HG03196 (cell line): ENCODE results near the gene SRXN1.

Experiments
- ATAC-seq: cut with Tn5 transposase; IDR thresholded peaks from one replicate; pipeline ENCODE4 v1.9.1; 2021; ENCODE audit not compliant: unreplicated experiment

The SRXN1 gene

DNA sequence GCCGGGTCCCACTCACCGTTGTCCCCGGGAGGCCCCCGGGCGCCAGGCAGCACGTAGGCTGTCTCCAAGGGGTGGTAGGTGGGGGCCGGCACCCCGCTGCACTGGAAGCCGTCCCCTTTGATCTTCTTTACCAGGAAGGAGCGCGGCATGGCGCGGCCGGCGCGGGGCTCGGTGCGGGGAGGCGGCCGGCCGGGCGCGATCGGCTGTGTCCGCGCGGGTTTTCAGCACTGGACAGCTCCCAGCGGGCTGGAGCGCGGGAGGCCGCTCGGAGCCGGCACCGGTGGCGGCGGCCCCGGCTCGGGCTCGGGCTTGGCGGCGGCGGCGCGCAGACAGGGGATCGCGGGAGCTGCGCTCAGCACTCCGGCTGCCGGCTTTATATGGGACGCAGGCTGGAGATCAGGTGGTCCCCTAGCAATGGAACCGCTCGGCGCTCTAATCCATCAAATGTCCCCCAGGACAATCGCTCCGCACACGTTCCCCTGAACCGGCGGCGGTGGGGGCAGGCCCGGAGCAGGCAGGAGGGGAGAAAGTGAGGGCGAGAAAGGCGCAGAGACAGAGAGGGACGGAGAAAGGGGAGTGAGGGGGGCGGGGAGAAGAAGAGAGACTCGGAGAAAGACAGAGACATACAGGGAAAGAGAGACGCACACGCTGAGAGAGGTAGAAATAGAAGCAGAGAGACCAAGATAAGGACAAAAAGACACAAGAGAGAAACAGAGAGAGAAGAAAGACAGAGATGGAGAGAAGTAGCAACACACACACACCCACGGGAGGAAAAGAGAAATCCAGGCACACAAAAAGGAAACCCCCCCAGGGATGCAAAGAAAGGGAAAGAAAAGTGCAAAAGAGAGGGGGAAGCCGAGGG, 22.7 kb upstream of the SRXN1 start, which contains the start of gene SCRT2:
Gene SCRT2 (minus strand): TSS at position 350 of the 862 bp plus-strand sequence. CDS start 201 bp downstream, at position 149.
- no peak for ATAC-seq

DNA sequence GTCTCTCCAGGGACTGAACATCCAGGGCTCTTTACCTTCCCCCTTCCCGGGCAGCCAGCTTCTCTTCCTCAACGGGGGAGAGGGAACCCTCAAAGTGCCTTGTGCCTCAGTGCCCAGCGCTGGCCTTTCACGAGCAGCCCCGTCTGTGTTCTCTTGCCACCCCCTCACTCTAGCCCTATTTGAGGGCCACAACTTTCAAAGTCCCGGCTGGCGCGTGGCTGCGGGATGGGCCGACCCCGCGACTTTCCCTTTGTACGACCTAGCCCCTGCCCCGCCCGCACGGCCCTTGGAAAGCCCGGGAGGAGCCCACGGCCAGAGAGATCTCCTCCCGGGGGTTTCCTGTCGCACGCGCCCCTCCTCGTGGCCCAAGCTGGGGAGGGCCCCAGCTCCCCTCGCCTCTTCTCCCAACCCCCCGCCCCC, 22.0 kb upstream of the SRXN1 start:
- ATAC-seq, result no peak

DNA sequence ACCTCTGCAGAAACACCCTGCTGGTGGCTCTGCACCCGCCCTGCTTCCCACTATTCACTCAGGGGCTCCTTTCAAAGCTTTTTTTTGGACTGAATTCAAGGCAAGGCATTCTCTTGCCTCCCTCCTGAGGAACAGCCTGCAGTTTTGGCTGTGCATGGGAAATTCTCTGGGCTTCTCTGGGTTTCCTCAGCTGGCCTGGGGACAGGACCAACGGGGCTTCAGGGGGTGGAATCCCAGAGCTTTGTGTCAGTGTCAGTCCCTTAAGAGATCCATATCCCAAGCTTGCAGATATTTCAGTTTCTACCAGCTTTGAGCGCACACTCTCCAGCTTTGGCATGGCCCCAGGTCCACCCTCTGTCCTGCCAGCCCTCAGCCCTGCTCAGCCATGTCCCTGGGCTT, 20.6 kb upstream of the SRXN1 start:
- no peak for ATAC-seq

DNA sequence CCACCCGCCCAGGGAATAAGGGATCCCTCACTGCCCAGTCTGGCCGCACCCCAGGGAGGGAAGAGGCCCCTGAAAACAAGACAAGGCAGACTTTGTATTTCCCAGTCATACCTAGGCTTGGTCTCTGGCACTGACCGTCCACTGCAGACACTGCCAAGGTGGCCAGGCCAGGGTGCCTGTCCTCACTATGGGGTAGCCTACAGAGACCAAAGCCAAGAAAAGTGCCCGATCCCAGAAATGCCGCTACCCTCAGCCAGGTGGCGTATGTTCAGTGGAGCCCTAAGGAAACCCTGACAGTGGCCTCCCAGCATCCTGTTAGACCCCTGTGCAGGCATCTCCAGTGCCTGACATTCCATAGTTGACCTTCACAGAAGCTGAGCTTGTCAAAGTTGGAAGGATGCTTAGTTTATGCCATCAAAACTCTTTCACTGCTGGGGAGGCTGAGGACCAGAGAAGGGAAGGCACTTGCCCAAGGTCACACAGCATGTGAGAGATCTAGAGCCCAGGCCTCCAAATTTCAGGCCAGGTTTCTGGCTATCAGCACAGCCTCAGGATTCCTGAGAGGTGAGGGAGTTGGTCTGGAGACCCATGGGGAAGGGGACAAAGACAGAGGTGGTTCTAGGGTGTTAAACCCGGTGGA, 20.1 kb upstream of the SRXN1 start:
- ATAC-seq, result no peak

DNA sequence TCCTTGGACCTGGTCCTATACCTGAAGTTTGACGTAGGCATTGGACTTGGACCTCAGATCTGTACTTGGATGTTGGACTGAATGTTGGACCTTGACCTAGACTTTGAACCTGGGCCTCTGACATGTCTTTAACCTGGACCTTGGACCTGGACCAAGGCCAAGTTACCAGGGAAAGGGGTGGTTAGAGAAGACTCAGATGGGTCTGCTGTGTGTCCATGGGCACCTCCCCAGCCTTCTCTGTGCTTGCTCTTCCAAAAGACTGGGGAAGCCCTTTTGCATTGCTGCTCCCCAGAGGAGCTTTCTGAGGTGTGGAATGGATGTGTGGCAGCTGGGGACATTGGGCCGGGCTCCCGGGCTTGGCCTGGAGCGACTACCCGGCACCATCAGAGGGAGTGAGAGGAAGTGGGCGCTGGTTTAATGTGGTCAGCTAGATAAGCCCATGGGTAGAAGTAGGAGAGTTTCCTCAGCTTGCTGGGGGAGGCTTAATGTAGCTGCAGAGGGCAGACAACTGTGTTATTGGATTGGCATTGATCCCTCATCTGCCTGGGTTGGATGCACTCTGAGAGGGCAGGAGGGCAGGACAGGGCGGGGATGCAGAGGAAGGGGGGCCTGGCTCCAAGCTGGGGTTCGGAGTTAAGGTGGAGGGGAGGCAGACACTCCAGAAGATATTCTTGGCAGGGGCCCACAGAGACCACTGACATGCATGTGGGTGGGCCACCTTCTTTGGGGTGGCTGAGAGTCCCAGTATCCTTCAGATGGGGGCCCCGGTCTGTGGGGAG, 18.4 kb upstream of the SRXN1 start:
- no peak for ATAC-seq

DNA sequence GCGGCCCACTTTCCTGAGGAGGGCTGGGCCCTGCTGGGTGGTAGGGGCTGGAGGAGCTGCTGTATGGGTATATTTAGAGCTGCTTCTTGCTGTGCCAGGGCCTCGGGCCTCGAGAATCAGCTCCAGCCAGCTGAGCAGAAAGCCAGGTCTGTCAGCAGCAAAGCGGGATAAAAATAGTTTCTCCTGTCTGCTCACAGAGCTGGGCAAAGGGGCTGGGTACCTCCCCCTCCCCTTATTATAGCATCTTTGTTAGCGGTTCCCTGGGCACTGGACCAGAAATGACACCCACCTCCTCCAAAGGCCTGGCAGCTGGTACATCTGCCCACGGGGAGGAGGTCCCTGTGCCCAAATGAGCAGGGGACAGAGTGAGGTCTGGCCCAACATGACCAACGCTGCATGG, 16.6 kb upstream of the SRXN1 start:
- no peak for ATAC-seq

DNA sequence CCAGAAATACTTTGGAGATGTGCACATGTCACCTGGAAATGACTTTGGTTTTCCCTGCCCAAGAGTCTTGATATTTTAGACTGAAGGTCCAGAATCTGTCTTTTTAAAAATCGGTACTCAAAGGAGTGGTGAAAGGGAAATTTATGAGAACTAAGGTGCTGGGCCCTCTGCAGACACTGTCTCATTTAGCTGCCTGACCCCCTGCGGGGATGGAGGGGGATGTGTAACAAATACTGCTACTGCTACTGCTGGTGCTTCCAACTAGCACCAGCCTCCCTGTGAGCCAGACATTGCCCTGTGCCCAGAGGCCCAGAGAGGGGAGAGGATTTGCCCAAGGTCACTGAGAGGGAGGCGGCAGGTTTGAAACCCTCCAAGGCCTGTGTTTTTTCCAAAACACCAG, 15.6 kb upstream of the SRXN1 start:
- ATAC-seq, result no peak

DNA sequence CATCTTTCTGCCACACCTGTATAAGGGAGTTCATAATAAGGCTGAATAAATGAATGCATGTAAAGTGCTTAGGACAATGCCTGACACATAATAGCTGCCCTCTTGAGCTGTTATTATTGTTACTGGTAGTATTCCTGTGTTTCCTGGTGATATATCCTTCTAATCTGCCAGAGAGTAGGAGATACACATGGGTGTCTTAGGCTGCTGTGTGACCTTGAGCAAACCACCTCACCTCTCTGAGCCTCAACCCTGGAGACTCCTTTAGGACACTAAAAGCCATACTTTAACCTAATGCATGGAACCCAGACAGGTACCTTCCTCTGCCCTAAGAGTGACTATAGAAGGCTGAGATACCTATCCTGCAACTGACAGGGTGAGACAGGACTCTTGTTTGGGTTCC, 15.1 kb upstream of the SRXN1 start:
- no peak for ATAC-seq

DNA sequence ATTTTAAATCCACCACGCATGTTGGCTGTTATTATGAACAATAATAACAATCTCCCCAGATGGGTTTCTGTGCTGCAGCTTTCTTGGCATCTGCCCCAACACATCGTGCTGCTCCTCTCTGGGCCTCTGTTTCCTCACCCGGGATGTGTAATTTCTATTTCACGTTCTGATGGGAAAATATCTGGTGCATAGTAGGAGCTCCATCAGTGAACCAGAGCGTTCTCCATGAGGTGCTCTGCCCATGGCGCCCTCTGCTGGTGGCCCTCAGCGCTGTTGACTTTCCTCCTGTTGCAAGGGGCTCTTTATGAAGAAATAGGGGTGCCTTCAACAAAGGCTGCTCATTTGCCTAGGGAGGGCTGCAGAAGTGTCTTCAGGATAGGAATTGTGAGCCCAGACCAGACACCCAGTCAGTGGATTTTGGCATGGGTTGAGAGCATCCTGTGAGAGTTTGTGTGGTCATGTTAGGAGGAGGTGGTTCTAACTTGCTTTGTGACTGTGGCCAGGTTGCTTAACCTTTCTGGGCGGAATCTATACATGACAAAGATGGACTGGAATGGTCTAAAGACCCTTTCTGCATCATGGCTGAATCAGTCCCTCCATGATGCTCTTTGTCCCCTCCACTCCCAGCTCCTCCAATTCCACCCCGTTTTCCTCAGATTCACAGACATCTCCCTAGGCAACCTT, 14.5 kb upstream of the SRXN1 start:
- no peak for ATAC-seq

DNA sequence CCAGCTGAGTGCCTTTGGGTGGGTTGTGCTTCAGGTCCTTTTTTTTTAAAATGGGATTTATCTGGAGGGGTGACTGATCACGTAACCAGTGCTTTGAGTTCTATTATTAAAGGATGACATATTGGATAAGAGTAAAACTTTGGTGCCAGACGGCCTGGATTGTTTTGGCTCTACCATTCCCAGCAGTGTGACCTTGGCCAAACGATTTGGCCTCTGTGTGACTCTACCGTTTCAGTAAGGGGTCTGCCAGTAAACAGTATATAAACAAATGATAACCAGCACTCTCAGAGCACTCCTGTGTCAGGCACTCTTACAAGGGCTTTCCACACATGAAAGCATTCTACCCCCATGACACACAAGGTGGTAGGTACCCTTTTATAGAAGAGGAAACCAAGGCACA, 13.9 kb upstream of the SRXN1 start:
- no peak for ATAC-seq

DNA sequence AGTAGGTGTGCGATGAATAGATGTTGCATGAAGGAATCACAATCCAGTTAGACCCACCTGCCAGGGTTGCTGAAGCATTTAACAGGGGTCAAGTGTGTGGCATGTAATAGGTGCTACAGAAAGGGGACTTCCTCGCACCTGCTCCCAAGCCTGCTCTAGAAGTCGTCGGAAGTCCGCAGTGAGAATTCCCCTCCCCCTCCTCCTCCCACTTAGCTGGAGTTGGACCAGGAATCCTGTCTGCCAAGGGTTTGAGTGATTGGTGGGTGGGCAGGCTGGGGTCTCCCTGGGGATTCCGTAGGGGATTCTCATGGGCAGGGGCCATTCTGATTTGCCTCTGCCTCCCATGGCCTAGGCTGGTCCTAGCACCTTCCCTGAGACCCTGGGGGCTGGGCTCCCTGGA, 12.3 kb upstream of the SRXN1 start:
- ATAC-seq, result no peak

DNA sequence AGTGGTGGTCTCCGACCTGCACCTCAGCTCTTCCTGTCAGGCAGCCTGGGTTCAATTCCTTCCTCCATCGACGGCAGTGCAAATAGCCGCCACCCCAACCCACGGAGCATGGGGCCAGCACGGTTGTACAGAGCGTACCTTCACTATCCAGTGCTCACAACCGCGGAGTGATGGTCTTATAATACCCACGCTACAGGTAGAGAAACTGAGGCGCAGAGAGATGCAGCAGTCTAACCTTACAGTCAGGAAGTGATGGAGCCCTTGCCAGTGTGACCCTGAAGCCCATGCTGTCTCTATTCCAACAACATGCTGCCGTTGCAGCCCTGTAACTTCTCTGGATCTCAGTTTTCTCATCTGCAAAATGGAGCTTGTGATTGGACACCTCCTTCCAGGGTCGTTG, 11.6 kb upstream of the SRXN1 start:
- no peak for ATAC-seq

DNA sequence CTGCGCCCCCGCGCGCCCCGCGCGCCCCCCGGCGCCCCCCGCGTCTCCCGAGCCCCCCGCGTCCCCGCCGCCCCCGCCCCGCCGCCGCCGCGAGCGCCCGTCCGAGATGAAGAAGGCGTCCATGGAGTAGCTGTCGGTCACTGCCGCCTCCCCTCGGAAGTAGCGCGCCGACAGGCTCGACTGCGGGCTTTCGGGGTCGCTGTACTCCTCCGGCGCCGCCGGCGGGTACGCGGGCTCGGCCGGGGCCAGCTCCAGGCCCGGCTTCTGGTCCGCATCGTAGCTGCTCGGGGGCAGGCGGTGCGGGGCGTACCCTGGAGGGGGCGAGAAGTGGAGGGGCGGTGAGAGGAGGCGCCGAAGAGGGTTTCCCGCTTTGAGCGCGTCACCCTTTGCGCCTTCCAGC, 11.2 kb upstream of the SRXN1 start:
- no peak for ATAC-seq

DNA sequence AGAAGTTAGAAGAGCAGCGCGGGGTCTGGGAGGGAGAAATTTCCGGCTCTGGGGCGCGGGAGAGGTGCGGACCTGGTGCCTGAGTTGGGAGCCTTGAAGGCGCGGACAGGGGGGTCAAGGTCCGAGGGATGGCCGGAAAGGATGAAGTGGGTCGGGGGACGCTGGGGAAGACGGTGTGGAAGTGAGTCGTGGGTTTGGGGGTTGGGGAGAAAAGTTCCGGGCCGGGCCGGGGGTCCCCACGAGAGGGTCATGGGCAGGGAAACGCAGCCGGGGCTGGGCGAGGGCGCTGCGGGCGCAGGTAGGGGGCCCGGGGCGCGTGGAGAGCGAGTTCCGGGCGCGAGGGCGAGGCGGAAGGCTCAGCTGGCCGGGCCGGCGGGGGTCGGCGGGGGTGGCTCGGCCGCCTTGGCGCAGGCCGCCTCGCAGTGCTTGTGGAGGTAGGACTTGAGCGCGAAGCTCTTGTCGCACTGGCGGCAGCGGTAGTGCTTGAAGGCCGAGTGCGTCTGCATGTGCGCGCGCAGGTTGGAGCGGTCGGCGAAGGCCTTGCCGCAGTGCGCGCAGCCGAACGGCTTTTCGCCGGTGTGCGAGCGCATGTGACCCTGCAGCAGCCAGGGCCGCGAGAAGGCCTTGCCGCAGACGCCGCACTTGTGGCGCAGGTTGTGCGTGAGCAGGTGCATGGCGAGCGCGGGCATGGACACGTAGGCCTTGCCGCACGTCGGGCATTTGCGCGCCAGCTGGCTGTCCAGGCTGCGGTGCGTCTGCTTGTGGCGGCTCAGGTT, 10.5 kb upstream of the SRXN1 start:
- ATAC-seq, result no peak

DNA sequence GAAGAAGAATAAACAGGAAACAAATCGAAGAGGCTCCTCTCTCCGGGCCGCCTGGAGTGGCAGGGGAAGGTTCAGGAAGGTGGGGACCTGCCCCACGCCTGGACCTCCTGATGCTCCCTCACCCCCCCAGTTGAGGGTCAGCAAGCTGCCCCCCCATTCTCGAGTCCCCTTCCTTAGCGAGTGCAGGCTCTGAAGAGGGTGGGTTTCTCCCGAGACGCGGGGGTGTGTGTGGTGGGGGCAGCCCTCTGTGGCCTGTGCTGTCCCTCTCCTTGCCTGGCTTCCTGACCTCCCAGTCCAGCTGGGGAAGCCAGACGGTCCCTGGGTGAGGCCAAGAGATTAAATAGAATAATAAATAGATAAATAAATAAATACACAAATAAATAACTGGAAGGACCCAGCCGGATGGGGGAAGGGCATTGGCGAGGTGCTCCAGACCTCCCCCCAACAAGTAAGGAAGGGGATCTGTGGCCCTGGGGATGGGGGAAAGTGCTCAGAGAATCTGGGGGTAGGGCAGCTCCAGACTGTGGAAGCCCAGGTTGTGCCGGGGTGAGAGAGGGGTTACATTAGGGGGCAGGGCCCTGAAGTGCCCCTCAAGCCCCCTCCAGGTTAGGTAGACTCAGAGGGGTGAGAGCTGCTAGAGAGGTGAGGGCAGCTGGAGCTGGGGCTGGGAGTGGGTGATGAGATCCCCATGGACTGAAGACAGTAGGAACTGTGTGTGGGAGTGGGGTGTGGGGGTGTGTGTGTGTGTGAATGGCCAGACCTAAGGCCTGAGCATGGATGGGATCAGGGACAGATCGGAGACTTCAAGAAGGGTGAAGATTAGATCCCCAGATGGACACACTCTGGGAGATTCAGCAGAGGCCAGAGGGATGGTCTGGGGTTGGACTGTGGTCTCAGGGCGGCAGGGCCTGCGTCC, 9.5 kb upstream of the SRXN1 start:
- no peak for ATAC-seq

DNA sequence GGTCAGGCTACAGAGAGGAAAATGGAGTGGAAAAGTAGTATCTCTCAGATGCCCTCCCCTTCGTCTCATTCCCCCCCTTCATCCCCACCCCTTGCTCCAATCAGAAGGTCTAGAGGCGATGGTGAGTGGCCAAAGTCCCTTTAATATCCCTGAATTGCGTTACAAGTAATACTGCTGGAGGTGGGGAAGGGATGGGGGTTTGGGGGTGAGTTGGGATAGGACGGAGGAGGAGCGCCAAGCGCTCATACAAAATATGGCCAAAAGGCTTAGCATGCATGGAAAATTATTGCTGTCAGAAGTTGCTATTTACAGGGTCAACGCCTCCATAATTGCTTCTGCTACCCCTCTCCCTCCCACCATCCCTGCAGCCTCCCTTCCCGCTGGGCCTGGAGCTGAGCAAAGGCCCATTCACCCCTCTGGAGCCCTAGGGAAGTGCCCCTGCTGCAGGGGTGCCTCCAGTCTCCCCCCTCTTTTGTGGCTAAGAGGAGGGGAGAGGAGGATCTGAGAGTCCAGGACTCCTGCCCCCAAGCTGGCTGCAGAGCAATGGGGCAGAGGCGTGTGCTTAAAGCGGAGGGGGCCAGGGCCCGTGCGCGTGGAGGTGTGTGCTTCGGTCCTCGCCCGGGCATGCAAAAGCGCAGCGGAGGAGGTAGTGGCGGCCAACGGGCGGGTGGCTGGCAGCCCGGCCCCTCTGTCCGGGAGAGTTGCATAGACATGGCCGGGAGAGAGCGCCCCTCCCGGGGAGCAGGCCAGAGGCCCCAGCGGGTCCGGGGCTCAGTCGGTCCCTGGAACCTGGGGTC, 8.7 kb upstream of the SRXN1 start:
- ATAC-seq, result no peak

DNA sequence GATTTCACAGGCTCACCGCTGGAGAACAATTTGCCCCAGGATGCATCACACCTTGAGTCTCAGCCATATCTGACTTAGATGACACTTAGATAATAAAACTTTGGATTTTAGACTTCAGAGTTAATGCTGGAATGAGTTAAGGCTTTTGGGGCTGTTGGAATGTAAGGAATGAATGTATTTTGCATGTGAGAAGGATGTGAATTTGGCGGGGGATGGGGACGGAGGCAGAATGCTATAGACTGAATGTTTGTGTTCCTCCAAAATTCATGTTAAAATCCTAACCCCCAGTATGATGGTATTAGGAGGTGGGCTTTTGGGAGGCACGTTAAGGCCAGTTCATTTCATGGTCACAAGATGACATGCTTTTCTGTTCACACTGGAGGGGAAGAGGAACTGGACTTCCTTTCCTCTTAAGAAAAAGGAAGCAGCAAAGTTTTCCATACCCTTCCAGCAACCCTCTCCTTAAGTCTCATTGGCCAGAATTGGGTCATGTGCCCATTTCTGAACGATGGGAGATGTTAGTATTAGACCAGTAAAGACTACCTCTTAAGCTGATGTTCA, 5.8 kb upstream of the SRXN1 start:
- ATAC-seq, result no peak

DNA sequence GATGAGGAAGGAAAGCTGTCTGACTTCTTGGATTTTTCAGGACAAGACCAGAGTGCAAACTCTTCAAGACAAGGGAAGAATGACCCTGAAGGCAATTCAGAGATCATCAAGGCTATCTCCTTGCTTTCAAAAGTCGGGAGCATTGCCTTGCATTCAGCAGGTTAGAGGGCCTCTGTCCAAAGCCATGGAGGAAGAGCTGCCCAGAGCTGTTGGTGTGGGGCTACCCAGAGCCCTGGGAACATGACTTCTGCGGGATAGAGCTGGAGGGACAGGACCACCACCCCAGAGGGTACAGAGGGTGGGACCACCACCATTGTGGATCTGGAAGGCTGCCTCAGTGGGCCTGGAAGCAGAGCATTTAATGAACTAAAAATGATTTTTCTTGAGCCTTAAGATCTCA, 5.2 kb upstream of the SRXN1 start:
- ATAC-seq, result no peak
